GM15510 (cell line): ENCODE data around the gene PLEKHG4.

Experiments
- POLR2A ChIP-seq: IDR thresholded peaks from 3 replicates; pipeline ENCODE4 v1.6.1; 2011; ENCODE audit warnings: borderline replicate concordance; ENCODE audit not compliant: insufficient read length; ENCODE audit errors: extremely low read depth

PLEKHG4 gene

GRCh38 chr16:67284699-67285646 lies 5.6 kb downstream of the PLEKHG4 start:
- no peak for TF ChIP-seq POLR2A

- no peak for TF ChIP-seq POLR2A
Measured at GRCh38 chr16:67286441-67287235, 7.3 kb downstream of the PLEKHG4 start.

- TF ChIP-seq POLR2A: no peak
Measured at GRCh38 chr16:67287960-67288359, 8.6 kb downstream of the PLEKHG4 start.

- no peak for TF ChIP-seq POLR2A
Measured at GRCh38 chr16:67291461-67291860, 12.1 kb downstream of the PLEKHG4 start.

- no peak for TF ChIP-seq POLR2A
Measured at GRCh38 chr16:67294171-67294757, 14.9 kb downstream of the PLEKHG4 start.

GRCh38 chr16:67294938-67295361 lies 15.6 kb downstream of the PLEKHG4 start:
- no peak for TF ChIP-seq POLR2A

- TF ChIP-seq POLR2A: no peak
Measured at GRCh38 chr16:67296420-67296819, 17.1 kb downstream of the PLEKHG4 start.

- no peak for TF ChIP-seq POLR2A
Measured at GRCh38 chr16:67298277-67298676, 18.9 kb downstream of the PLEKHG4 start.

- no peak for TF ChIP-seq POLR2A
Measured at GRCh38 chr16:67299269-67299668, 19.9 kb downstream of the PLEKHG4 start.

GRCh38 chr16:67301080-67301782 lies 21.9 kb downstream of the PLEKHG4 start:
- no peak for TF ChIP-seq POLR2A

GRCh38 chr16:67302076-67302475 lies 22.7 kb downstream of the PLEKHG4 start:
- TF ChIP-seq POLR2A: no peak

- TF ChIP-seq POLR2A: no peak
Measured at GRCh38 chr16:67302970-67303369, 23.6 kb downstream of the PLEKHG4 start.

- no peak for TF ChIP-seq POLR2A
Measured at GRCh38 chr16:67304020-67304419, 24.7 kb downstream of the PLEKHG4 start.
